GM12878 (cell line): Measurements from ENCODE around the gene TDRD5. TPM values are rescaled to one million over a fixed set of nuclear protein-coding genes. Genes with fewer than 3 reads are reported as not detected.
A peak's percentile ranks its signal among the peaks of the same experiment; 100 is the strongest.

ENCODE experiments used
- ATAC-seq: fragments of 200-7000 bp; cut with Tn5 transposase; 3 replicates; pipeline ENCODE4 v1.9.1; 2020; ENCODE audit warnings: mild to moderate bottlenecking, moderate library complexity
- BruUV-seq: library from RNA; stranded (reverse); fragments of 400-500 nt; replicated peaks from 2 replicates; lab custom pipeline; 2021; lab: Mats Ljungman, UMichigan
- CTCF ChIA-PET: fragments of 300-600 bp; sonication (Branson Sonifier 250); formaldehyde crosslinking; extraction: SDS; loops from one replicate; lab custom pipeline; 2021; ENCODE audit warnings: inconsistent platforms; lab: Yijun Ruan, JAX
- POLR2A ChIA-PET: fragments of 350-600 bp; formaldehyde crosslinking; extraction: SDS; loops from one replicate; lab custom pipeline; 2021; ENCODE audit warnings: inconsistent platforms; lab: Charles Lee
- RAD21 ChIA-PET: fragments of 300-600 bp; sonication (Branson Sonifier 250); formaldehyde crosslinking; loops from one replicate; lab custom pipeline; 2023; ENCODE audit warnings: antibody characterized with exemption; ENCODE audit not compliant: unreplicated experiment; lab: Charles Lee
- SMC1A ChIA-PET: fragments of 300-600 bp; sonication (Branson Sonifier 250); formaldehyde crosslinking; loops from one replicate; lab custom pipeline; 2023; ENCODE audit not compliant: unreplicated experiment, uncharacterized antibody; lab: Charles Lee
- DNase-seq: peaks from one replicate; pipeline ENCODE4 v3.0.0-alpha.2; 2011; ENCODE audit warnings: low read depth, low spot score
- FAIRE-seq: peaks from 3 replicates; lab custom pipeline; 2011; peaks lifted over from hg19 to GRCh38; lab: Jason Lieb, UNC
- H2AFZ ChIP-seq: 2 replicates; pipeline ENCODE4 v1.6.0; 2011; ENCODE audit warnings: low read depth, low read length, control low read depth; ENCODE audit not compliant: control insufficient read depth
- H3K27ac ChIP-seq: 2 replicates; pipeline ENCODE4 v1.5.1; 2011; ENCODE audit warnings: control low read depth; ENCODE audit not compliant: control insufficient read depth, insufficient read depth
- H3K27me3 ChIP-seq, 2 experiments: replicated peaks in 1 of 2; 2 replicates each; pipeline versions ENCODE4 v1.6.0 to v1.6.1; 2011; ENCODE audit warnings: low read length in 1 of 2; ENCODE audit not compliant: control insufficient read depth in 2 of 2, insufficient read depth in 2 of 2
- H3K36me3 ChIP-seq, 2 experiments: 2 replicates each; pipeline ENCODE4 v1.5.1; 2011; ENCODE audit warnings: low read length in 1 of 2; ENCODE audit not compliant: control insufficient read depth in 2 of 2, insufficient read depth in 2 of 2
- H3K4me1 ChIP-seq: 2 replicates; pipeline ENCODE4 v1.6.1; 2011; ENCODE audit warnings: mild to moderate bottlenecking, low read length, moderate library complexity, mixed read lengths; ENCODE audit not compliant: control insufficient read depth, insufficient read depth
- H3K4me2 ChIP-seq: 2 replicates; pipeline ENCODE4 v1.6.0; 2011; ENCODE audit warnings: control low read depth; ENCODE audit not compliant: control insufficient read depth, insufficient read depth
- H3K4me3 ChIP-seq: fragments of 200-600 bp; sonication (generic); 2 replicates; pipeline ENCODE4 v1.5.1; 2016
- H3K79me2 ChIP-seq: 2 replicates; pipeline ENCODE4 v1.6.0; 2011; ENCODE audit warnings: low read length; ENCODE audit not compliant: control insufficient read depth, insufficient read depth
- H3K9ac ChIP-seq: 2 replicates; pipeline ENCODE4 v1.8.0; 2011; ENCODE audit warnings: low read length, control low read depth, mixed read lengths; ENCODE audit not compliant: control insufficient read depth, insufficient read depth
- H3K9me3 ChIP-seq: replicated peaks from 3 replicates; pipeline ENCODE4 v1.5.1; 2011; ENCODE audit warnings: mild to moderate bottlenecking, low read length; ENCODE audit not compliant: control insufficient read depth, insufficient read depth
- H4K20me1 ChIP-seq: 2 replicates; pipeline ENCODE4 v1.6.0; 2011; ENCODE audit not compliant: control insufficient read depth, insufficient read depth
- ASH2L ChIP-seq: fragments of 300-600, 200-600 bp; sonication (generic); IDR thresholded peaks from 2 replicates; pipeline ENCODE4 v1.6.1; 2017; ENCODE audit warnings: low read depth, mild to moderate bottlenecking, borderline replicate concordance
- ATF3 ChIP-seq: IDR thresholded peaks from 2 replicates; pipeline ENCODE4 v1.6.1; 2011; ENCODE audit warnings: low read depth, mild to moderate bottlenecking, low read length, moderate library complexity, borderline replicate concordance; ENCODE audit errors: extremely low read depth
- BCL11A ChIP-seq: IDR thresholded peaks from 2 replicates; pipeline ENCODE4 v1.6.1; 2011; ENCODE audit warnings: low read depth, low read length
- CTCF ChIP-seq, 3 experiments: IDR thresholded peaks in 2 of 3; conservative IDR thresholded peaks in 1 of 3; 2 replicates each; pipeline ENCODE4 v1.5.1; 2011; ENCODE audit warnings: low read depth in 3 of 3, low read length in 3 of 3, mild to moderate bottlenecking in 3 of 3, control low read depth in 2 of 3, moderate library complexity in 2 of 3, inconsistent platforms in 1 of 3, mixed read lengths in 1 of 3; ENCODE audit not compliant: control insufficient read depth in 2 of 3, insufficient read depth in 1 of 3; ENCODE audit errors: extremely low read depth in 1 of 3
- HDGF ChIP-seq: fragments of 450-650 bp; IDR thresholded peaks from 2 replicates; pipeline ENCODE4 v1.6.1; 2016; ENCODE audit warnings: antibody characterized with exemption
- PKNOX1 ChIP-seq: fragments of 450-650 bp; IDR thresholded peaks from 2 replicates; pipeline ENCODE4 v1.6.1; 2016; ENCODE audit warnings: mild to moderate bottlenecking
- RUNX3 ChIP-seq: IDR thresholded peaks from 2 replicates; pipeline ENCODE4 v1.6.1; 2012; ENCODE audit warnings: low read length, inconsistent platforms
- WGBS: methylation state at CpG from one replicate; pipeline ENCODE4 v1.1.6; 2016; ENCODE audit warnings: low lambda C conversion rate; ENCODE audit not compliant: insufficient replicate concordance, insufficient coverage; ENCODE audit errors: missing lambda C conversion rate; 5-methylcytosine and 5-hydroxymethylcytosine counted together
- in situ Hi-C: fragments of 300-500 bp; cut with MboI; formaldehyde crosslinking; loops from 9 replicates; pipeline ENCODE4 v1.14.3; 2018; ENCODE audit warnings: mixed read lengths
- intact Hi-C: fragments of 100-400 bp; cut with micrococcal nuclease; formaldehyde crosslinking; loops from one replicate; pipeline ENCODE4 v1.14.2; 2022; ENCODE audit not compliant: unreplicated experiment
- polyA plus RNA-seq, 11 experiments: library from polyadenylated mRNA; depleted of rRNA in 4 of 11; unstranded in 6 of 11; stranded (reverse) in 5 of 11; fragments of >200 nt; fragmentation: Nextera tagmentation in 4 of 11; fragmentation: Illumina TruSeq in 1 of 11; extraction: Ambion mirVana in 4 of 11; extraction: Trizol in 1 of 11; gene quantifications; 1 replicate in 1 of 11; 2 replicates in 10 of 11; pipeline versions ENCODE4 v1.2.1 to v1.2.3, GENCODE V29; 2011 to 2016; ENCODE audit warnings: inconsistent platforms in 2 of 11, missing spikeins in 2 of 11, low read depth in 1 of 11
- total RNA-seq, 4 experiments: library from RNA; depleted of rRNA in 3 of 4; stranded (reverse); fragments of >200 nt in 3 of 4; fragmentation: Illumina TruSeq in 1 of 4; extraction: Trizol in 1 of 4; gene quantifications; 2 replicates each; pipeline versions ENCODE4 v1.2.1 to v1.2.3, GENCODE V29; 2013 to 2021
- TF ChIP-seq, protein P1 (sequence below): IDR thresholded peaks from 2 replicates; pipeline ENCODE4 v1.6.1; 2011; ENCODE audit warnings: borderline replicate concordance, low read depth, mild to moderate bottlenecking, moderate library complexity, mixed read lengths, low read length; ENCODE audit not compliant: insufficient read depth; ENCODE audit errors: extremely low read length

TDRD5 gene
- total and polyA plus RNA-seq, 10 of the 15 experiments (the other 5 are each of a cell fraction or from before 2014, with no cell fraction given): 0.01 TPM; not detected in 9

- 0 out of 6 replicates have a peak, but pooled peaks of 1 of the 3 experiments have one; percentile 13 for TF ChIP-seq CTCF (IDR thresholded peaks at IDR 0.05 in 2 of 3, conservative IDR thresholded peaks at IDR 0.05 in 1 of 3; ENCODE audit: control insufficient read depth in 2 of 3, extremely low read depth in 1 of 3, insufficient read depth in 1 of 3, low read depth in 3 of 3, low read length in 3 of 3)
- TF ChIP-seq ATF3: no peak
- H3K9ac ChIP-seq: no peak overlapping the region
- H4K20me1 ChIP-seq: no peaks in the 10 kb centered on the region
- 42% methylated on average over 42 of the region's 60 CpGs for WGBS
- ATAC-seq (no peak; the same call in 2 of the 3 replicates), FAIRE-seq (no peak), DNase-seq (no peak)
- H2AFZ ChIP-seq: no peak overlapping the region
- no peak overlapping the region for H3K4me2 ChIP-seq
- H3K27me3 ChIP-seq: peaks cover 0 to 2% of the 10 kb centered on the region in 2 experiments; a peak in 1 of 4 replicates
- in situ Hi-C loops (no loop called here), intact Hi-C loops (no loop called here)
- no peak overlapping the region for H3K4me3 ChIP-seq
- ChIA-PET RAD21 (no interaction called here), CTCF (interaction anchor here (0.9 kb wide), 1 partner anchor 13 kb away, joined by 4 read pairs; no protein-coding TSS in a partner anchor), POLR2A (no interaction called here), SMC1A (no interaction called here)
- no peaks in the 10 kb centered on the region for H3K4me1 ChIP-seq
- no peaks in the 10 kb centered on the region for H3K79me2 ChIP-seq
- no peaks in the 10 kb centered on the region for H3K36me3 ChIP-seq
- no peak overlapping the region for H3K27ac ChIP-seq
- H3K9me3 ChIP-seq: no peaks in the 10 kb centered on the region
- no TSS peak for BruUV-seq
Measured at GRCh38 chr1:179586107-179586823, 5.4 kb upstream of the TDRD5 start.

DNA sequence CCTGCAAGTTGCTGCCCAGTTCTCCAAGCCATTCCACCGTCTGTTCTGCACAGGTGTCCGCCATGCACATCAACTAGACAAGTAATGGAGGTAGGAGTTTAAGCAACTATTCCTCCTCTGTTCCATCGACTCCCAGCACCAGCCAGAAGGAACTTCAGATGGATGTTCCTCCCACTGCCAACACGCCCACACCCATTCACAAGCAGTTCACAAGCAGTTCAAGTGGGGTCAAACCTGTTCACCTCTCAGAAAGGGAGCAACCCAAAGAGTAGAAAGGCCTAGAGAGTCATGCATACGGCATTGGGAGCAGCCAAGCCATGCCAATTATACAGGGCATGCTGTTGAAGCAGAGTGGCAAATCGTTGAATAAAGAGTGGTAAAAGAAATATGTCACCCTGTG lies 4.3 kb upstream of the TDRD5 start:
- ChIA-PET SMC1A (no interaction called here), RAD21 (no interaction called here), POLR2A (no interaction called here), CTCF (no interaction called here)
- in situ Hi-C loops: no loop called here
- no peak overlapping the region for H3K9ac ChIP-seq
- intact Hi-C loops: no loop called here
- H3K36me3 ChIP-seq: no peaks in the 10 kb centered on the region
- H3K27ac ChIP-seq: no peak overlapping the region
- H3K27me3 ChIP-seq: peaks cover 0 to 4% of the 10 kb centered on the region in 2 experiments; a peak in 2 of 4 replicates
- no TSS peak for BruUV-seq
- 18% methylated on average over 6 of the region's 6 CpGs for WGBS
- FAIRE-seq: no peak
- no peak overlapping the region for H3K4me2 ChIP-seq
- H3K79me2 ChIP-seq: no peaks in the 10 kb centered on the region
- no peaks in the 10 kb centered on the region for H4K20me1 ChIP-seq
- no peaks in the 10 kb centered on the region for H3K9me3 ChIP-seq
- DNase-seq: no peak
- H2AFZ ChIP-seq: no peak overlapping the region
- no peak for ATAC-seq
- no peak overlapping the region for H3K4me3 ChIP-seq
- no peaks in the 10 kb centered on the region for H3K4me1 ChIP-seq
- TF ChIP-seq, protein P1, sequence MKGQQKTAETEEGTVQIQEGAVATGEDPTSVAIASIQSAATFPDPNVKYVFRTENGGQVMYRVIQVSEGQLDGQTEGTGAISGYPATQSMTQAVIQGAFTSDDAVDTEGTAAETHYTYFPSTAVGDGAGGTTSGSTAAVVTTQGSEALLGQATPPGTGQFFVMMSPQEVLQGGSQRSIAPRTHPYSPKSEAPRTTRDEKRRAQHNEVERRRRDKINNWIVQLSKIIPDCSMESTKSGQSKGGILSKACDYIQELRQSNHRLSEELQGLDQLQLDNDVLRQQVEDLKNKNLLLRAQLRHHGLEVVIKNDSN: no peak
- TF ChIP-seq PKNOX1 (no peak), RUNX3 (no peak), CTCF (IDR thresholded peaks at IDR 0.05 in 2 of 3, conservative IDR thresholded peaks at IDR 0.05 in 1 of 3; ENCODE audit: control insufficient read depth in 2 of 3, extremely low read depth in 1 of 3, insufficient read depth in 1 of 3, low read depth in 3 of 3, low read length in 3 of 3) (no peak), BCL11A (no peak), HDGF (no peak), ASH2L (no peak)
